ENCODE data around the gene ALDH1L1. TPM values are rescaled to one million over a fixed set of nuclear protein-coding genes. Genes with fewer than 3 reads are reported as not detected.

Gene ALDH1L1
- total RNA-seq, 1 donor from 2014 or later = not detected

- no peak for DNase-seq
- Mint-ChIP-seq H3K9me3 (ENCODE audit: unreplicated experiment) (peaks cover 8% of the 10 kb centered on the region), H3K27me3 (ENCODE audit: unreplicated experiment) (peaks cover 2% of the 10 kb centered on the region), H3K4me1 (ENCODE audit: low read depth, unreplicated experiment) (peaks cover 8% of the 10 kb centered on the region), H3K36me3 (ENCODE audit: unreplicated experiment) (peaks cover 5% of the 10 kb centered on the region), H3K4me3 (ENCODE audit: unreplicated experiment) (no peak overlapping the region), H3K27ac (ENCODE audit: unreplicated experiment) (no peak overlapping the region)
- TF ChIP-seq CTCF (IDR thresholded peaks at IDR 0.05; ENCODE audit: partially characterized antibody, unreplicated experiment) = no peak
These were observed 56.1 kb downstream of the ALDH1L1 start for GRCh38 chr3:126124148-126124868.

GRCh38 chr3:126121632-126122031 is 58.8 kb downstream of the ALDH1L1 start:
- peaks cover 2% of the 10 kb centered on the region for H3K27me3 Mint-ChIP-seq (ENCODE audit: unreplicated experiment)
- H3K4me3 Mint-ChIP-seq (ENCODE audit: unreplicated experiment) = no peak overlapping the region
- H3K9me3 Mint-ChIP-seq (ENCODE audit: unreplicated experiment) = peaks cover 2% of the 10 kb centered on the region
- peaks cover 5% of the 10 kb centered on the region for H3K4me1 Mint-ChIP-seq (ENCODE audit: low read depth, unreplicated experiment)
- no peak overlapping the region for H3K27ac Mint-ChIP-seq (ENCODE audit: unreplicated experiment)
- DNase-seq = no peak
- no peak for TF ChIP-seq CTCF (IDR thresholded peaks at IDR 0.05; ENCODE audit: partially characterized antibody, unreplicated experiment)
- H3K36me3 Mint-ChIP-seq (ENCODE audit: unreplicated experiment) = peaks cover 10% of the 10 kb centered on the region

GRCh38 chr3:126121074-126121473 is 59.3 kb downstream of the ALDH1L1 start:
- peaks cover 10% of the 10 kb centered on the region for H3K36me3 Mint-ChIP-seq (ENCODE audit: unreplicated experiment)
- peaks cover 5% of the 10 kb centered on the region for H3K4me1 Mint-ChIP-seq (ENCODE audit: low read depth, unreplicated experiment)
- H3K9me3 Mint-ChIP-seq (ENCODE audit: unreplicated experiment) = peaks cover 2% of the 10 kb centered on the region

GRCh38 chr3:126119976-126120375 is 60.4 kb downstream of the ALDH1L1 start:
- DNase-seq = no peak
- no peak overlapping the region for H3K27ac Mint-ChIP-seq (ENCODE audit: unreplicated experiment)
- TF ChIP-seq CTCF (IDR thresholded peaks at IDR 0.05; ENCODE audit: partially characterized antibody, unreplicated experiment) = no peak

More at GRCh38 chr3:126121074-126121473, 59.3 kb downstream of the ALDH1L1 start:
- no peak overlapping the region for H3K4me3 Mint-ChIP-seq (ENCODE audit: unreplicated experiment)
- peaks cover 2% of the 10 kb centered on the region for H3K27me3 Mint-ChIP-seq (ENCODE audit: unreplicated experiment)
- no peak for DNase-seq
- no peak for TF ChIP-seq CTCF (IDR thresholded peaks at IDR 0.05; ENCODE audit: partially characterized antibody, unreplicated experiment)
- no peak overlapping the region for H3K27ac Mint-ChIP-seq (ENCODE audit: unreplicated experiment)

GRCh38 chr3:126119008-126119675 is 61.2 kb downstream of the ALDH1L1 start:
- Mint-ChIP-seq H3K4me1 (ENCODE audit: low read depth, unreplicated experiment) (peaks cover 5% of the 10 kb centered on the region), H3K27me3 (ENCODE audit: unreplicated experiment) (no peaks in the 10 kb centered on the region), H3K4me3 (ENCODE audit: unreplicated experiment) (no peak overlapping the region), H3K9me3 (ENCODE audit: unreplicated experiment) (no peaks in the 10 kb centered on the region), H3K36me3 (ENCODE audit: unreplicated experiment) (peaks cover 10% of the 10 kb centered on the region), H3K27ac (ENCODE audit: unreplicated experiment) (no peak overlapping the region)
- DNase-seq = no peak
- TF ChIP-seq CTCF (IDR thresholded peaks at IDR 0.05; ENCODE audit: partially characterized antibody, unreplicated experiment) = no peak

More at GRCh38 chr3:126119976-126120375, 60.4 kb downstream of the ALDH1L1 start:
- Mint-ChIP-seq H3K9me3 (ENCODE audit: unreplicated experiment) (no peaks in the 10 kb centered on the region), H3K4me3 (ENCODE audit: unreplicated experiment) (no peak overlapping the region), H3K27me3 (ENCODE audit: unreplicated experiment) (no peaks in the 10 kb centered on the region), H3K36me3 (ENCODE audit: unreplicated experiment) (peaks cover 10% of the 10 kb centered on the region), H3K4me1 (ENCODE audit: low read depth, unreplicated experiment) (peaks cover 5% of the 10 kb centered on the region)
